Choroid plexus epithelial cell (primary cell): Measurements from ENCODE around the gene HTRA1.

ENCODE experiments used
- DNase-seq: peaks from one replicate; pipeline ENCODE4 v3.0.0-alpha.2; 2010; ENCODE audit warnings: low read depth
- H3K4me3 ChIP-seq: 2 replicates; pipeline ENCODE4 v1.5.1; 2011; ENCODE audit warnings: low read depth, mild to moderate bottlenecking, control low read depth, low read length, moderate library complexity
- TF ChIP-seq, protein P1 (sequence below): conservative IDR thresholded peaks from 2 replicates; pipeline ENCODE4 v1.5.1; 2011; ENCODE audit warnings: low read depth, mild to moderate bottlenecking, control low read depth, inconsistent platforms, low read length, moderate library complexity

HTRA1 gene

DNA sequence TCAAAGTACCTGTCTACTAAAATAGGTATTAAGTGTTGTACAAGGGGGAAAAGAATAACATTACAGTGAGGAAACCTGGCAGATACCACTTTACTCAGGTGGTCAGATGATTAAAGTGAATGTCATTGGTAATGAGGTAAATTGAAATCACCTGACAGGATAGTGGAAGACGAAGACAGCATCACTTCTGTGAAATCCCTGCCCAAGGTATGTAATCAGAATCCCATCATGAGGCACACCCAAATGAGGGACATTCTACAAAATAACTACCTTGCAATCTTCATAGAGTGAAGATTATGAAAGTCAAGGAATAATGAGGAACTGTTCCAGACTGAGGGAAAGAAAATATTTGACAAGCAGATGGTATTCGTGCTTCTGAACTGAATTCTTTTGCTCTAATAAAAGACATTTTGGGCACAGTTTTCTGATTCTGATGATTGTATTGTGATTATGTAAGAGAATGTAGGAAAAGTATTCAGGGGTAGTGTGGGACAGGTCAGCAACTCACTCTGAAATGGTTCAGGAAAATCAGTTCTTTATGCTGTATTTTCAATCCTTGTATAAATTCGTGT, 40.2 kb upstream of the HTRA1 start:
- no peak overlapping the region for H3K4me3 ChIP-seq
- DNase-seq = no peak
- TF ChIP-seq, protein P1, sequence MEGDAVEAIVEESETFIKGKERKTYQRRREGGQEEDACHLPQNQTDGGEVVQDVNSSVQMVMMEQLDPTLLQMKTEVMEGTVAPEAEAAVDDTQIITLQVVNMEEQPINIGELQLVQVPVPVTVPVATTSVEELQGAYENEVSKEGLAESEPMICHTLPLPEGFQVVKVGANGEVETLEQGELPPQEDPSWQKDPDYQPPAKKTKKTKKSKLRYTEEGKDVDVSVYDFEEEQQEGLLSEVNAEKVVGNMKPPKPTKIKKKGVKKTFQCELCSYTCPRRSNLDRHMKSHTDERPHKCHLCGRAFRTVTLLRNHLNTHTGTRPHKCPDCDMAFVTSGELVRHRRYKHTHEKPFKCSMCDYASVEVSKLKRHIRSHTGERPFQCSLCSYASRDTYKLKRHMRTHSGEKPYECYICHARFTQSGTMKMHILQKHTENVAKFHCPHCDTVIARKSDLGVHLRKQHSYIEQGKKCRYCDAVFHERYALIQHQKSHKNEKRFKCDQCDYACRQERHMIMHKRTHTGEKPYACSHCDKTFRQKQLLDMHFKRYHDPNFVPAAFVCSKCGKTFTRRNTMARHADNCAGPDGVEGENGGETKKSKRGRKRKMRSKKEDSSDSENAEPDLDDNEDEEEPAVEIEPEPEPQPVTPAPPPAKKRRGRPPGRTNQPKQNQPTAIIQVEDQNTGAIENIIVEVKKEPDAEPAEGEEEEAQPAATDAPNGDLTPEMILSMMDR = no peak

DNA sequence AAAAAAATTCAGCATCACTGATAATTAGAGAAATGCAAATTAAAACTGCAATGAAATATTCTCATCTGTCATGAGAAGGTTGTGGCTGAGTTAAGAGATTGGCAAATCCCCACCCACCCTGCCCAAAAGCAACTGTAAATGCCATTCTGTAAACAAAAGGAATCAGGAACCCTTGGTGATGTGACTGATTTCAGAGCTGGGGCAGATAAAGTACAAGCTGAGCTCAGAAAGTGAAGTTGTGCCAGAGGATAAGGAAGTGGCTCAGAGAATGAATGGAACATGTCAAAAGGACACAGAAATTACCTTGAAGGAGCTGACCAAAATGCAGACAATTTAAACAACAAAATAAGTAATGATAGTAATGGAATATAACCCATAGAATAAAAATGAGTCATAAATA, 39.6 kb upstream of the HTRA1 start:
- TF ChIP-seq, protein P1 = no peak
- H3K4me3 ChIP-seq = no peak overlapping the region
- DNase-seq = no peak

DNA sequence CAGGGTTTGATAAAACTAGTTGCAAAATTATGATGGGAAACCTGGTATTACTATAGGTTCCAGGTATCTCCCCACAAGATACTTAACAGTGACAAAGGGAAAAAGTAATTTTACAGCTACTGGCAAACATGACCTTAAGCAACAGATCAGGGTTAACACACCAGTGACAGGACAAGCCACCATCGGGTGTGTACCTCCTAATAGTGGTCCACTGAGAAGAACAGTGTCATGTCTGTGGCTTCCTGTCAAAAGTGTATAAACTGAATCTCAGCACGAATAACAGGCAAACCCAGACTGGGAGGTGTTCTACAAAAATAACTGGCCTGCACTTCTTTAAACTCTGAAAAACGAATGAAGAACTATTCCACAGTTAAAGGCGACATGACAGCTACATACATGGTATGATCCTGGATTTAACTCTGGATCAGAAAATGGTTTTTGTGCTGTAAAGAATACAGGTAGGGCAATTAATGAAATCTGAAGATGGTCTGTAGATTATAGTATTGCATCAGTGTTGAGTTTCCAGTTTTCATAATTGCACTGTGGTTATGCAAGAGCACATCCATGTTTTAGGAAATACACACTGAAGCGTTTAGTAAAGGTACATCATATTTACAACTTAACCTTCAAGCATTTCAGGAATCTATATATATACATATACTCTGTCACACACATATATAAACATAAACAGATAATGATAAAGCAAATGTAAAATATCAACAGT, 38.9 kb upstream of the HTRA1 start:
- DNase-seq = no peak
- H3K4me3 ChIP-seq = no peak overlapping the region
- TF ChIP-seq, protein P1 = no peak

DNA sequence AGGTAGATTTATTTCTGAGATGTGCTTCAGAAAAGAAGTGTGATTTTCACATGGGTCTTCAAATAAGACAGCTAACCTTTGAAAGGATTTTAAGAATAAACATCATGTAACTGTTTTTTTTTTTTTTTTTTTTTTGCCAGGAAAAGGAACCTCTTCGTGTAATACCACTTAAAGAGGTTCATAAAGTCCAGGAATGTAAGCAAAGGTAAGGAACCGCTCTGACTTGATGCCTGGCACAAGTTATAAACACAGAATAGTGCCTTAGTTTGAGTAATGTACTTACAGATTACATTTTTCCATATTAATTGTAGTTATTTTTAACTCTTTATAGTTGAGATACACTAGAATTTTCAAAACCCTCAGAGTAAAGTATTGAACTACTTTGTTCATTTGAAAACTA, 37.3 kb upstream of the HTRA1 start:
- no peak for DNase-seq
- H3K4me3 ChIP-seq = no peak overlapping the region
- TF ChIP-seq, protein P1 = no peak

DNA sequence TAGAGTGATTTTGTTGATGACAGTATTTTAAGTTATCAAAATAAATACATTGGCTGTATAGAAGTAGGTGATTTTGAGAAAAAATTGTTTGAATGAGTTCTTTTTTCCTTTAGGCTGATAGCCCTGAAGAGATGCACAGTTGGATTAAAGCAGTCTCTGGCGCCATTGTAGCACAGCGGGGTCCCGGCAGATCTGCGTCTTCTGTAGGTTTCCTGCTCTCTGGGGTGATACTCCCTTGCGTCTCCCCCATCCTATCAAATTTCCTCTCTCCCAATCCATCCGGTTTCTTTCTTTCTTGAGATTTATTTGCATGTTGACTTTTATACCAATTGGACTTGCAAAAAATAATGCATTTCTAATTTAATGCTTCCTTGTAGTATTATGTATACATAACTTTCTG, 34.5 kb upstream of the HTRA1 start:
- no peak overlapping the region for H3K4me3 ChIP-seq
- TF ChIP-seq, protein P1 = no peak
- DNase-seq = no peak

DNA sequence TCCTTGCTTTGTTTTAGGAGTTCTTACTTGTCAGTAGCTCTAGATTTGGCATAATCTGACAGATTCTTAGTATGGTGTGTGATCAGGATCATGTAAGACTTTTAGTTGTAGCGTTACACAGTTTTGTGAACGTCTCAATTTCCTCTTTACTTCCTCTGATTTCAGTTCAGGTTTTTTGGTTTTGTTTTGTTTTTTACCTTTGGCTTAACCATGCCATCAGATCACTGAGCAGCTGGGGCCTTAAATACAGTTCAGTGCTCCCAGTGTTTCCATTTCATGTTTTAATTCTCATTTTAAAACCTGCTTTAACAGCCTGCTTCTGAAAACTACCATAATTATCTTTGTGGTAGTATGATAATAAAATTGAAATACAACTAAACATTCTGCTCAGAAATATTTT, 34.1 kb upstream of the HTRA1 start:
- TF ChIP-seq, protein P1 = no peak
- H3K4me3 ChIP-seq = no peak overlapping the region
- no peak for DNase-seq
